Measurements from ENCODE around the gene FEM1A. TPM values are rescaled to one million over a fixed set of nuclear protein-coding genes. Genes with fewer than 3 reads are reported as not detected.
"Not testable (repeated sequence)": the region's sequence is repeated elsewhere in the genome, so short reads cannot be mapped to it uniquely, and the experiment has no call there.

FEM1A gene
- total RNA-seq (2022) = 13.5 and 15.4 TPM in 2 replicates
- percentile 71 among the genes with signal in this experiment for Bru-seq, nascent RNA
- percentile 87 among the genes with signal in this experiment for BruChase-seq, experiment 1, labeled RNA remaining after a 6-hour chase
- BruChase-seq, experiment 2, labeled RNA remaining after a 2-hour chase = percentile 91 among the genes with signal in this experiment
- long read RNA-seq, full-length matches to known transcripts = 110 of 110 reads
- long read RNA-seq, partial matches to known transcripts = 0 of 110 reads
- long read RNA-seq, other reads (novel, unspliced or antisense) = 0 of 110 reads

GRCh38 chr19:4791183-4792018 lies at the start of gene FEM1A:
FEM1A (plus strand) TSS chr19:4791734; CDS start chr19:4791855, 121 bp downstream.
- CTCF ChIA-PET = interaction anchor here (0.5 to 5.3 kb wide), 22 partner anchors 12 to 1524 kb away, joined by 3 to 46 read pairs (median 4); partner anchors contain the start of gene DPP9
- peak; percentile 85 for TF ChIP-seq CTCF (IDR thresholded peaks at IDR 0.05; ENCODE audit: unreplicated experiment)
- H3K36me3 Mint-ChIP-seq (ENCODE audit: insufficient read depth, unreplicated experiment) = peaks cover 50% of the 10 kb centered on the region
- H3K27me3 Mint-ChIP-seq (ENCODE audit: insufficient read depth, unreplicated experiment) = no peaks in the 10 kb centered on the region
- peak within 1 kb of the TSS; percentile 83 for H3K27ac Mint-ChIP-seq (ENCODE audit: low read depth, unreplicated experiment)
- no peaks in the 10 kb centered on the region for H3K9me3 Mint-ChIP-seq (ENCODE audit: unreplicated experiment)
- peak; percentile 100 for DNase-seq (ENCODE audit: unreplicated experiment)
- peak within 1 kb of the TSS; percentile 79 for H3K4me3 Mint-ChIP-seq (ENCODE audit: unreplicated experiment)
- no TSS peak for BruUV-seq (replicated peaks)
- intact Hi-C loops (cut with micrococcal nuclease) = loop anchor here (1.0 to 2.0 kb wide), 2 partner anchors 59 to 67 kb away; no protein-coding TSS in a partner anchor
- H3K4me1 Mint-ChIP-seq (ENCODE audit: insufficient read depth, unreplicated experiment) = peaks cover 11% of the 10 kb centered on the region
- POLR2A ChIA-PET = interaction anchor here (0.6 to 4.5 kb wide), 25 partner anchors 9 to 328 kb away, joined by 3 to 56 read pairs (median 4); partner anchors contain the start of genes DPP9 and KDM4B

- Mint-ChIP-seq H3K9me3 (ENCODE audit: unreplicated experiment) (no peaks in the 10 kb centered on the region), H3K36me3 (ENCODE audit: insufficient read depth, unreplicated experiment) (no peaks in the 10 kb centered on the region), H3K4me3 (ENCODE audit: unreplicated experiment) (no peak overlapping the region), H3K4me1 (ENCODE audit: insufficient read depth, unreplicated experiment) (peaks cover 13% of the 10 kb centered on the region), H3K27me3 (ENCODE audit: insufficient read depth, unreplicated experiment) (peaks cover 5% of the 10 kb centered on the region), H3K27ac (ENCODE audit: low read depth, unreplicated experiment) (peak overlapping the region; percentile 87)
- BruUV-seq (replicated peaks) = no TSS peak
- intact Hi-C loops (cut with micrococcal nuclease) = no loop called here
- no peak for TF ChIP-seq CTCF (IDR thresholded peaks at IDR 0.05; ENCODE audit: unreplicated experiment)
- DNase-seq (ENCODE audit: unreplicated experiment) = no peak
- POLR2A ChIA-PET = interaction anchor here (1.0 kb wide), 1 partner anchor 48 kb away, joined by 3 read pairs; no protein-coding TSS in a partner anchor
- CTCF ChIA-PET = interaction anchor here (0.6 to 2.2 kb wide), 3 partner anchors 12 to 660 kb away, joined by 3 to 6 read pairs (median 6); partner anchors contain the start of gene FEM1A
Measured at GRCh38 chr19:4742723-4743646, 48.5 kb upstream of the FEM1A start.

- CTCF ChIA-PET = interaction anchor here (0.7 to 2.2 kb wide), 5 partner anchors 12 to 85 kb away, joined by 3 to 6 read pairs (median 3); partner anchors contain the start of gene FEM1A
- intact Hi-C loops (cut with micrococcal nuclease) = no loop called here
- H3K4me1 Mint-ChIP-seq (ENCODE audit: insufficient read depth, unreplicated experiment) = peaks cover 19% of the 10 kb centered on the region
- peaks cover 7% of the 10 kb centered on the region for H3K9me3 Mint-ChIP-seq (ENCODE audit: unreplicated experiment)
- POLR2A ChIA-PET = interaction anchor here (0.6 to 1.9 kb wide), 6 partner anchors 20 to 484 kb away, joined by 3 to 7 read pairs (median 3); no protein-coding TSS in a partner anchor
- peak; percentile 94 for DNase-seq (ENCODE audit: unreplicated experiment)
- H3K36me3 Mint-ChIP-seq (ENCODE audit: insufficient read depth, unreplicated experiment) = no peaks in the 10 kb centered on the region
- peak overlapping the region; percentile 41 for H3K27ac Mint-ChIP-seq (ENCODE audit: low read depth, unreplicated experiment)
- H3K27me3 Mint-ChIP-seq (ENCODE audit: insufficient read depth, unreplicated experiment) = peaks cover 14% of the 10 kb centered on the region
- no peak for TF ChIP-seq CTCF (IDR thresholded peaks at IDR 0.05; ENCODE audit: unreplicated experiment)
- BruUV-seq (replicated peaks) = no TSS peak
- no peak overlapping the region for H3K4me3 Mint-ChIP-seq (ENCODE audit: unreplicated experiment)
Measured at GRCh38 chr19:4744451-4745174, 46.9 kb upstream of the FEM1A start.

GRCh38 chr19:4745175-4745574 lies 46.4 kb upstream of the FEM1A start:
- H3K36me3 Mint-ChIP-seq (ENCODE audit: insufficient read depth, unreplicated experiment); H3K4me3 Mint-ChIP-seq (ENCODE audit: unreplicated experiment); DNase-seq (ENCODE audit: unreplicated experiment); BruUV-seq (replicated peaks); H3K9me3 Mint-ChIP-seq (ENCODE audit: unreplicated experiment); intact Hi-C loops (cut with micrococcal nuclease): not testable (repeated sequence)
- Mint-ChIP-seq H3K4me1 (ENCODE audit: insufficient read depth, unreplicated experiment) (peaks cover 19% of the 10 kb centered on the region), H3K27ac (ENCODE audit: low read depth, unreplicated experiment) (peak overlapping the region; percentile 41), H3K27me3 (ENCODE audit: insufficient read depth, unreplicated experiment) (peaks cover 14% of the 10 kb centered on the region)
- ChIA-PET CTCF (interaction anchor here (0.6 to 2.2 kb wide), 6 partner anchors 12 to 85 kb away, joined by 3 to 6 read pairs (median 4); partner anchors contain the start of gene FEM1A), POLR2A (interaction anchor here (0.6 to 1.9 kb wide), 5 partner anchors 20 to 166 kb away, joined by 3 to 7 read pairs (median 3); no protein-coding TSS in a partner anchor)
